HepG2 (cell line): ENCODE results near the gene ZCCHC7. TPM values are rescaled to one million over a fixed set of nuclear protein-coding genes. Genes with fewer than 3 reads are reported as not detected.

Experiments used
- ATAC-seq: fragments of 200-7000 bp; cut with Tn5 transposase; 3 replicates; pipeline ENCODE4 v1.9.1; 2020; ENCODE audit warnings: mild to moderate bottlenecking, moderate library complexity
- BruUV-seq: library from RNA; stranded (reverse); fragments of 400-500 nt; replicated peaks from 2 replicates; lab custom pipeline; 2021; lab: Mats Ljungman, UMichigan
- CTCF ChIA-PET: fragments of 300-600 bp; formaldehyde crosslinking; extraction: SDS; loops from one replicate; lab custom pipeline; 2021; ENCODE audit warnings: low total read pairs, inconsistent platforms, low intra/inter-chr PET ratio; lab: Yijun Ruan, JAX
- POLR2A ChIA-PET: fragments of 350-600 bp; sonication (Branson Sonifier 250); formaldehyde crosslinking; loops from one replicate; lab custom pipeline; 2020; ENCODE audit warnings: antibody characterized with exemption, inconsistent platforms; lab: Yijun Ruan, JAX
- DNase-seq: peaks from one replicate; pipeline ENCODE4 v3.0.0-alpha.2; 2015; ENCODE audit warnings: low spot score
- FAIRE-seq: peaks from 3 replicates; lab custom pipeline; 2011; peaks lifted over from hg19 to GRCh38; lab: Jason Lieb, UNC
- H2AFZ ChIP-seq: one replicate; pipeline ENCODE4 v1.6.1; 2011; ENCODE audit warnings: low read length, inconsistent platforms
- H3K27ac ChIP-seq: fragments of 300-600 bp; 3 replicates; pipeline ENCODE4 v1.8.0; 2011; ENCODE audit warnings: mixed run types, mild to moderate bottlenecking, mixed read lengths, low read length, inconsistent platforms; ENCODE audit not compliant: insufficient read depth; ENCODE audit errors: extremely low read length
- H3K27me3 ChIP-seq, 2 experiments: fragments of 200-600 bp in 1 of 2; 2 replicates in 1 of 2; 3 replicates in 1 of 2; pipeline versions ENCODE4 v1.6.0 to v1.8.0; 2011; ENCODE audit warnings: low read length in 2 of 2, mild to moderate bottlenecking in 2 of 2, moderate library complexity in 2 of 2, inconsistent platforms in 1 of 2; ENCODE audit not compliant: insufficient read depth in 2 of 2, control insufficient read depth in 1 of 2
- H3K36me3 ChIP-seq, 2 experiments: fragments of 200-600 bp in 1 of 2; replicated peaks in 1 of 2; 2 replicates in 1 of 2; 3 replicates in 1 of 2; pipeline versions ENCODE4 v1.5.1 to v1.8.0; 2011; ENCODE audit warnings: low read length in 2 of 2, inconsistent platforms in 1 of 2; ENCODE audit not compliant: insufficient read depth in 2 of 2, control insufficient read depth in 1 of 2
- H3K4me1 ChIP-seq: 2 replicates; pipeline ENCODE4 v1.5.1; 2012; ENCODE audit warnings: low read length, inconsistent platforms; ENCODE audit not compliant: insufficient read depth
- H3K4me2 ChIP-seq: 2 replicates; pipeline ENCODE4 v1.6.0; 2011; ENCODE audit warnings: low read depth, low read length, inconsistent platforms
- H3K4me3 ChIP-seq, 3 experiments: fragments of 200-600 bp in 1 of 3; sonication (generic), shearing (Covaris generic) in 1 of 3; replicated peaks in 1 of 3; 2 replicates each; pipeline ENCODE4 v1.5.1; 2011 to 2016; ENCODE audit warnings: low read length in 3 of 3, inconsistent platforms in 2 of 3, low read depth in 2 of 3, mild to moderate bottlenecking in 2 of 3, control low read depth in 1 of 3, mixed read lengths in 1 of 3; ENCODE audit not compliant: insufficient read depth in 1 of 3
- H3K79me2 ChIP-seq: one replicate; pipeline ENCODE4 v1.6.1; 2011; ENCODE audit warnings: low read length, inconsistent platforms; ENCODE audit not compliant: insufficient read depth
- H3K9ac ChIP-seq: 2 replicates; pipeline ENCODE4 v1.6.0; 2011; ENCODE audit warnings: mild to moderate bottlenecking, low read depth, low read length, inconsistent platforms; ENCODE audit not compliant: insufficient read depth
- H3K9me3 ChIP-seq: 2 replicates; pipeline ENCODE4 v1.5.1; 2012; ENCODE audit warnings: mild to moderate bottlenecking, low read length
- H4K20me1 ChIP-seq: 2 replicates; pipeline ENCODE4 v1.6.0; 2011; ENCODE audit warnings: inconsistent platforms, mild to moderate bottlenecking, low read length, moderate library complexity; ENCODE audit not compliant: insufficient read depth
- AKAP8 ChIP-seq: sonication (generic); formaldehyde crosslinking; IDR thresholded peaks from 2 replicates; pipeline ENCODE4 v1.5.1; 2020; ENCODE audit warnings: mild to moderate bottlenecking, missing genetic modification reagents
- CERS6 ChIP-seq: sonication (generic); formaldehyde crosslinking; IDR thresholded peaks from 2 replicates; pipeline ENCODE4 v1.5.0; 2020; ENCODE audit warnings: missing genetic modification reagents
- FUBP1 ChIP-seq: sonication (generic); formaldehyde crosslinking; IDR thresholded peaks from 2 replicates; pipeline ENCODE4 v1.5.1; 2020; ENCODE audit warnings: missing genetic modification reagents, mild to moderate bottlenecking, borderline replicate concordance
- GMEB2 ChIP-seq: IDR thresholded peaks from 2 replicates; pipeline ENCODE4 v1.6.1; 2016; ENCODE audit warnings: missing biosample characterization, missing genetic modification reagents, low read depth
- JARID2 ChIP-seq: sonication (generic); formaldehyde crosslinking; IDR thresholded peaks from 2 replicates; pipeline ENCODE4 v1.8.1; 2023; ENCODE audit warnings: missing genetic modification reagents, inconsistent platforms; ENCODE audit not compliant: insufficient replicate concordance
- NR2F6 ChIP-seq, 2 experiments: IDR thresholded peaks; 2 replicates each; pipeline ENCODE4 v1.6.1; 2016; ENCODE audit warnings: antibody characterized with exemption in 1 of 2, mild to moderate bottlenecking in 1 of 2
- REPIN1 ChIP-seq: sonication (generic); formaldehyde crosslinking; IDR thresholded peaks from 2 replicates; pipeline ENCODE4 v1.8.0; 2022; ENCODE audit warnings: missing genetic modification reagents, low read depth, mild to moderate bottlenecking, borderline replicate concordance
- THAP8 ChIP-seq: sonication (generic); formaldehyde crosslinking; IDR thresholded peaks from 2 replicates; pipeline ENCODE4 v1.5.1; 2020; ENCODE audit warnings: missing genetic modification reagents, mild to moderate bottlenecking, borderline replicate concordance
- ZNF143 ChIP-seq: sonication (generic); formaldehyde crosslinking; IDR thresholded peaks from 2 replicates; pipeline ENCODE4 v1.4.0; 2020; ENCODE audit warnings: missing genetic modification reagents
- ZNF574 ChIP-seq: sonication (generic); formaldehyde crosslinking; IDR thresholded peaks from 2 replicates; pipeline ENCODE4 v1.4.0; 2020; ENCODE audit warnings: missing genetic modification reagents
- ZNF691 ChIP-seq: sonication (generic); formaldehyde crosslinking; IDR thresholded peaks from 2 replicates; pipeline ENCODE4 v1.4.0; 2020; ENCODE audit warnings: missing genetic modification reagents, low read depth, mild to moderate bottlenecking, borderline replicate concordance
- ZNF891 ChIP-seq: sonication (generic); formaldehyde crosslinking; IDR thresholded peaks from 2 replicates; pipeline ENCODE4 v1.5.0; 2020; ENCODE audit warnings: mild to moderate bottlenecking, missing genetic modification reagents
- WGBS: methylation state at CpG from one replicate; pipeline ENCODE4 v1.1.6; 2017; ENCODE audit warnings: low lambda C conversion rate; 5-methylcytosine and 5-hydroxymethylcytosine counted together
- in situ Hi-C: cut with HindIII; loops from 2 replicates; pipeline ENCODE4 v1.10.0; 2017; ENCODE audit warnings: low pct_unique_long_range_greater_than_20kb; ENCODE audit not compliant: extremely low pct_ligation_motif_present
- intact Hi-C: fragments of 100-400 bp; cut with micrococcal nuclease; formaldehyde crosslinking; loops from one replicate; pipeline ENCODE4 v1.10.0; 2022; ENCODE audit not compliant: unreplicated experiment
- polyA plus RNA-seq, 8 experiments: library from polyadenylated mRNA; depleted of rRNA in 3 of 8; stranded (reverse) in 7 of 8; unstranded in 1 of 8; fragments of >200 nt; fragmentation: Illumina TruSeq in 4 of 8; extraction: Trizol in 4 of 8; gene quantifications; 2 replicates each; pipeline versions ENCODE4 v1.2.1 to v1.2.3, GENCODE V29; 2011 to 2016; ENCODE audit warnings: low read depth in 4 of 8, missing spikeins in 1 of 8, mixed read lengths in 1 of 8; ENCODE audit not compliant: insufficient read depth in 1 of 8
- total RNA-seq, 5 experiments: library from RNA; depleted of rRNA; stranded (reverse); fragments of >200 nt; fragmentation: Illumina TruSeq; extraction: Trizol; gene quantifications; 2 replicates each; pipeline ENCODE4 v1.2.3, GENCODE V29; 2016; ENCODE audit warnings: low read depth in 1 of 5

Gene ZCCHC7
- total and polyA plus RNA-seq, 2 of the 13 experiments (the other 11 are each of a cell fraction or from before 2014, with no cell fraction given) = 13.6 to 19.3 TPM

- ChIA-PET POLR2A (no interaction called here), CTCF (no interaction called here)
- DNase-seq (no peak), ATAC-seq (no peak), FAIRE-seq (no peak)
- Histone ChIP-seq H3K9ac (no peak overlapping the region), H3K4me1 (no peaks in the 10 kb centered on the region), H2AFZ (no peak overlapping the region), H3K36me3 (no peaks in the 10 kb centered on the region), H3K9me3 (no peaks in the 10 kb centered on the region), H3K27ac (no peak overlapping the region), H3K79me2 (no peaks in the 10 kb centered on the region), H4K20me1 (no peaks in the 10 kb centered on the region), H3K4me3 (no peak overlapping the region), H3K27me3 (no peaks in the 10 kb centered on the region), H3K4me2 (no peak overlapping the region)
- no TSS peak for BruUV-seq
- in situ Hi-C loops (no loop called here), intact Hi-C loops (no loop called here)
- over 99% methylated on average over 5 of the region's 5 CpGs for WGBS
- TF ChIP-seq GMEB2 (CRISPR knock-in tag) (no peak), FUBP1 (CRISPR knock-in tag) (no peak), ZNF691 (CRISPR knock-in tag) (no peak), AKAP8 (CRISPR knock-in tag) (no peak), THAP8 (CRISPR knock-in tag) (no peak), REPIN1 (CRISPR knock-in tag) (no peak), JARID2 (no peak), ZNF891 (CRISPR knock-in tag) (no peak), CERS6 (CRISPR knock-in tag) (no peak), NR2F6 (IDR thresholded peaks at IDR 0.05) (no peak), NR2F6 (CRISPR knock-in tag; IDR thresholded peaks at IDR 0.05) (no peak), ZNF574 (CRISPR knock-in tag) (no peak), ZNF143 (CRISPR knock-in tag) (no peak)
Measured at GRCh38 chr9:37324691-37325490, 204.5 kb downstream of the ZCCHC7 start.
